Endodermal cell (in vitro differentiated cells): ENCODE results near the gene DCUN1D1. TPM values are rescaled to one million over a fixed set of nuclear protein-coding genes. Genes with fewer than 3 reads are reported as not detected.

Source experiments
- DNase-seq: peaks from one replicate; pipeline ENCODE4 v3.0.0-alpha.2; 2017
- H3K27ac ChIP-seq: 2 replicates; pipeline ENCODE4 v1.5.1; 2013; ENCODE audit warnings: mild to moderate bottlenecking, low read depth, low read length, moderate library complexity
- H3K27me3 ChIP-seq: 2 replicates; pipeline ENCODE4 v1.6.1; 2013; ENCODE audit warnings: mild to moderate bottlenecking, low read length, moderate library complexity; ENCODE audit not compliant: insufficient read depth, control insufficient read depth, poor library complexity, severe bottlenecking
- H3K36me3 ChIP-seq: 2 replicates; pipeline ENCODE4 v1.7.0; 2013; ENCODE audit warnings: mild to moderate bottlenecking, low read length, moderate library complexity; ENCODE audit not compliant: control insufficient read depth, insufficient read depth
- H3K4me1 ChIP-seq: one replicate; pipeline ENCODE4 v1.7.0; 2013; ENCODE audit warnings: low read length; ENCODE audit not compliant: control insufficient read depth, insufficient read depth
- H3K4me3 ChIP-seq: 2 replicates; pipeline ENCODE4 v1.5.1; 2013; ENCODE audit warnings: mild to moderate bottlenecking, low read length, moderate library complexity
- H3K9ac ChIP-seq: 2 replicates; pipeline ENCODE4 v1.6.1; 2013; ENCODE audit warnings: mild to moderate bottlenecking, low read length, moderate library complexity; ENCODE audit not compliant: poor library complexity, severe bottlenecking; ENCODE audit errors: extremely low read depth
- H3K9me3 ChIP-seq: 2 replicates; pipeline ENCODE4 v1.6.1; 2013; ENCODE audit warnings: mild to moderate bottlenecking, low read length, moderate library complexity; ENCODE audit not compliant: control insufficient read depth
- H3K27ac Mint-ChIP-seq: 2 replicates; pipeline ENCODE4 v1.8.0; 2020; ENCODE audit warnings: mixed read lengths
- H3K27me3 Mint-ChIP-seq: 2 replicates; pipeline ENCODE4 v1.8.0; 2021; ENCODE audit warnings: mild to moderate bottlenecking, mixed read lengths; ENCODE audit not compliant: insufficient read depth
- H3K36me3 Mint-ChIP-seq: 2 replicates; pipeline ENCODE4 v1.8.0; 2020; ENCODE audit warnings: low read depth, mixed read lengths
- H3K4me1 Mint-ChIP-seq: 2 replicates; pipeline ENCODE4 v1.8.0; 2020; ENCODE audit warnings: mixed read lengths
- H3K4me3 Mint-ChIP-seq: 2 replicates; pipeline ENCODE4 v1.8.0; 2020; ENCODE audit warnings: mild to moderate bottlenecking, moderate library complexity, mixed read lengths
- H3K9me3 Mint-ChIP-seq: 2 replicates; pipeline ENCODE4 v1.8.0; 2020; ENCODE audit warnings: mild to moderate bottlenecking, mixed read lengths
- CTCF ChIP-seq: fragments of 200-600 bp; sonication (generic); conservative IDR thresholded peaks from 2 replicates; pipeline ENCODE4 v1.5.0; 2021; ENCODE audit warnings: antibody characterized with exemption, mild to moderate bottlenecking
- WGBS, 2 experiments: methylation state at CpG; one replicate each; pipeline versions ENCODE4 v1.1.5 to v1.1.7; 2013; ENCODE audit warnings: missing lambda C conversion rate in 2 of 2, mixed read lengths in 1 of 2; ENCODE audit not compliant: insufficient coverage in 1 of 2, insufficient read length in 1 of 2; 5-methylcytosine and 5-hydroxymethylcytosine counted together
- total RNA-seq, 2 donors: library from RNA; stranded (reverse); fragmentation: NEBNext Ultra II Directional in 1 of 2; extraction: Animal tissue kit (Norgen Biotek cat#: 25700) in 1 of 2; gene quantifications; 2 replicates in 1 of 2; 3 replicates in 1 of 2; pipeline ENCODE4 v1.2.1, GENCODE V29; 2021

Gene DCUN1D1
- total RNA-seq, 2 donors from 2014 or later, result 59.6 to 65.6 TPM

- Histone ChIP-seq H3K9me3 (no peaks in the 10 kb centered on the region), H3K27me3 (no peaks in the 10 kb centered on the region), H3K4me1 (no peaks in the 10 kb centered on the region), H3K27ac (no peak overlapping the region), H3K36me3 (peaks cover 10% of the 10 kb centered on the region), H3K4me3 (no peak overlapping the region), H3K9ac (no peak overlapping the region)
- no peaks in the 10 kb centered on the region for H3K27me3 Mint-ChIP-seq
- no peak for TF ChIP-seq CTCF
- H3K4me3 Mint-ChIP-seq, result no peak overlapping the region
- H3K9me3 Mint-ChIP-seq, result no peaks in the 10 kb centered on the region
- no peak for DNase-seq
- peaks cover 13% of the 10 kb centered on the region for H3K4me1 Mint-ChIP-seq
- peaks cover 16% of the 10 kb centered on the region for H3K36me3 Mint-ChIP-seq
- H3K27ac Mint-ChIP-seq, result no peak overlapping the region
Observed at GRCh38 chr3:182969277-182969676, 11.1 kb downstream of the DCUN1D1 start.

DNA sequence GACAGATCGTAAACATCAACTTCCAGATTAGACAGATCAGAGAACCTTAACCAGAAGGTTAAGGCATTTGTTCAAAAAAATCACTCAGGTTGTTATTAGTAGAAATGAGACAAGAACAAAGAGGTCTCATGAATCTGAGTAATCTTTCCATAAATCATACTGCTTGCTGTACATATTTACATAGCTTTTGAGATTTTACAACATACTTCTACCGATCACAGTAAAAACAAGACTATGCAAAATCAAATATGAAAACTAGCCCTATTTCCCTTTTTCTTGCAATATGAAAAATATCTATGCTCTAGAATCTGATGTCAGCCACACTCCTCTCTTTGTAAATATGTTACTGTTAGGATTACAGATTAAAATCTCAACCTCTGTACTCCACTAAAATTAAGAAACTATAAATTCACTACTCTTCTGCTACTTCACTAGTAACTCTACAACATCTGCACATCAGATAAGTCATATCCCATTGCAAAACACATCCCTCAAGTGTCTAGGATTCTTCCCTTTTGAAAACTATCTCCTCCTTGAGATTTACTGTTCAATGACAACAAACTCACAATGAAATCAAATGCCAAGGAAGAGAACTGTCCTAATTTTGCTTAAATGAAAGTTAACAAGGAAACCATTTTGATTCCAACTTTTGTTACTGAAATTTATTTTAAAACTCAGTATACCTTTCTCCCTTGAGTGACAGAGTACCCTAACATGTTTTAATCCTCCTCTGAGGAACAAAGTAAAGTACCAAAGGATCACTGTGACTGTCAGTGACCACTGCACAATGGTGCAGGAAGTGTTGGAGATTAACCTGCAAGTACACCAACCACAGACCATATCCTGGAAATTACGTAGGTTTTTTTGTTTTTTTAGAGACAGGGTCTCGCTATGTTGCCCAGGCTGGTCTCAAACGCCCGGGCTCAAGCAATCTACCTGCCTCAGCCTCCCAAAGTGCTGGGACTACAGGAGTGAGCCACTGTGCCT is 12.8 kb downstream of the DCUN1D1 start:
- no peak for DNase-seq
- no peak overlapping the region for H3K9ac ChIP-seq
- no peak overlapping the region for H3K27ac ChIP-seq
- H3K4me1 ChIP-seq, result no peaks in the 10 kb centered on the region
- Mint-ChIP-seq H3K27me3 (no peaks in the 10 kb centered on the region), H3K27ac (no peak overlapping the region), H3K36me3 (peaks cover 17% of the 10 kb centered on the region), H3K4me3 (no peak overlapping the region), H3K9me3 (no peaks in the 10 kb centered on the region), H3K4me1 (peaks cover 12% of the 10 kb centered on the region)
- H3K4me3 ChIP-seq, result no peak overlapping the region
- TF ChIP-seq CTCF, result no peak
- H3K27me3 ChIP-seq, result no peaks in the 10 kb centered on the region
- no peaks in the 10 kb centered on the region for H3K9me3 ChIP-seq
- H3K36me3 ChIP-seq, result peaks cover 27% of the 10 kb centered on the region
- 94 to 95% methylated on average over 3 to 6 of the region's 6 CpGs for WGBS, 2 experiments

DNA sequence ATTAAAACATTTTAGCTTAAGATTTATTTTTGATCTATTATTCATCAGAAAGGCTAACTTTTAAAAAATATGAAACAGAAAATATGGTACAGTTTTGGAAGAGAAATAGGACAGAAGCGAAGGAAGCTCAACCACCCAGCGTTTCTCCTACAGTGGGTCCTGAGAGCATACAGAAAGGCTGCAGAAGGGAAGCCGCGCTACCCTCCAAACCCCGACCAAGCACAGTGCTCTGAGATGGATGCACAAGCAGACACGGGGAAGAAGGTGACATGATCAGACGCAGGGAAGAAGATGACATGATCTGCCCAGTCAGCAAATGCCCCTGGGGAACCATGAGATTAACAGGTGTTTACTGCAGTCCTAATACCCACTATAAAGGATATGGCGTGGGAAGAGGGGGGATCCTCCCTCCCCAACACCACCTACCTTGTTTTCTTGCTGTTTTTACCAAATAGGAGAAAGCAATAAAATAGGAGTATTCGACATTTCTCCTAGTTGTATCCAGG is 14.4 kb downstream of the DCUN1D1 start:
- no peak overlapping the region for H3K27ac Mint-ChIP-seq
- Histone ChIP-seq H3K36me3 (peaks cover 43% of the 10 kb centered on the region), H3K9me3 (no peaks in the 10 kb centered on the region), H3K27ac (no peak overlapping the region), H3K4me3 (no peak overlapping the region), H3K27me3 (no peaks in the 10 kb centered on the region), H3K9ac (no peak overlapping the region), H3K4me1 (no peaks in the 10 kb centered on the region)
- H3K36me3 Mint-ChIP-seq, result peaks cover 21% of the 10 kb centered on the region
- H3K9me3 Mint-ChIP-seq, result no peaks in the 10 kb centered on the region
- peaks cover 9% of the 10 kb centered on the region for H3K4me1 Mint-ChIP-seq
- no peak for TF ChIP-seq CTCF
- 94 to 96% methylated on average over 7 to 9 of the region's 9 CpGs for WGBS, 2 experiments
- no peaks in the 10 kb centered on the region for H3K27me3 Mint-ChIP-seq
- no peak for DNase-seq
- H3K4me3 Mint-ChIP-seq, result no peak overlapping the region
